Activated T-cell treated with anti-CD3 and anti-CD28 coated beads, Interleukin-2, amount 50 U/mL, for 1 hour (primary cell): Measurements from ENCODE around the gene CYP3A4.
"Not testable (repeated sequence)": the region's sequence is repeated elsewhere in the genome, so short reads cannot be mapped to it uniquely, and the experiment has no call there.

Source experiments
- DNase-seq: peaks from one replicate; pipeline ENCODE4 v3.0.0-alpha.2; 2020

CYP3A4 gene

GRCh38 chr7:99784007-99784406, at the start of gene CYP3A4:
TSS of gene CYP3A4 (minus strand) at chr7:99784184. CDS start at chr7:99784081, 103 bp downstream.
- no peak for DNase-seq

- no peak for DNase-seq
These were observed 49.4 kb upstream of the CYP3A4 start for GRCh38 chr7:99833289-99833877.

- DNase-seq: no peak
These were observed 47.6 kb upstream of the CYP3A4 start for GRCh38 chr7:99831595-99831994.

GRCh38 chr7:99829524-99830160, 45.7 kb upstream of the CYP3A4 start:
- DNase-seq: no peak

GRCh38 chr7:99828811-99829210, 44.8 kb upstream of the CYP3A4 start:
- DNase-seq: no peak

GRCh38 chr7:99827040-99827778, 43.2 kb upstream of the CYP3A4 start:
- DNase-seq: no peak

- no peak for DNase-seq
These were observed 41.9 kb upstream of the CYP3A4 start for GRCh38 chr7:99825873-99826272.

GRCh38 chr7:99825452-99825851, 41.5 kb upstream of the CYP3A4 start:
- DNase-seq: no peak

- no peak for DNase-seq
These were observed 40.1 kb upstream of the CYP3A4 start for GRCh38 chr7:99824091-99824490.

- DNase-seq: no peak
These were observed 39.0 kb upstream of the CYP3A4 start for GRCh38 chr7:99822731-99823718.

- DNase-seq: no peak
These were observed 36.5 kb upstream of the CYP3A4 start for GRCh38 chr7:99820408-99821027.

- no peak for DNase-seq
These were observed 24.8 kb upstream of the CYP3A4 start for GRCh38 chr7:99808766-99809165.

GRCh38 chr7:99806839-99807478, 23.0 kb upstream of the CYP3A4 start:
- no peak for DNase-seq

GRCh38 chr7:99805641-99806040, 21.7 kb upstream of the CYP3A4 start:
- no peak for DNase-seq

GRCh38 chr7:99803118-99803517, 19.1 kb upstream of the CYP3A4 start:
- DNase-seq: not testable (repeated sequence)

GRCh38 chr7:99801407-99801806, 17.4 kb upstream of the CYP3A4 start:
- not testable (repeated sequence) for DNase-seq

GRCh38 chr7:99798972-99799371, 15.0 kb upstream of the CYP3A4 start:
- no peak for DNase-seq

GRCh38 chr7:99795864-99796263, 11.9 kb upstream of the CYP3A4 start:
- not testable (repeated sequence) for DNase-seq

GRCh38 chr7:99794585-99795502, 10.9 kb upstream of the CYP3A4 start:
- DNase-seq: no peak

- no peak for DNase-seq
These were observed 9.5 kb upstream of the CYP3A4 start for GRCh38 chr7:99793443-99793842.

GRCh38 chr7:99792967-99793366, 9.0 kb upstream of the CYP3A4 start:
- no peak for DNase-seq
